ENCODE results near the gene ZNF213.

DNA sequence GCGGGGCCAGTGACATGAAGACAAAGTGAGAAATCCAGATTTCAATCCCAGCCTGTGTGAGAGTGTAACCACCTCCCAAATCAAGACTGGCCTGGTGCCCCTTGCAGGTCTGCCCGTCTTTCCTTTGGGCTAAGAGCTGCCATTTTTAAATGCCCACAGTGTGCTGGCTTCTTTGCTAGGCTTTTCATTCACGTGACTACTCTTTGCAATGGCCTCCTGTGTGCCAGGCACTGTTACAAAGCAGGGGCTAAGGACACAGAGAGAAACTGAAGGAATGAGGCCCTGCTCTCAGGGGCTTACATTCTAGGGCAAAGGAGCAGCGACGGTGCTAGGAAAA, 35.5 kb upstream of the ZNF213 start:
- TF ChIP-seq, protein P1, sequence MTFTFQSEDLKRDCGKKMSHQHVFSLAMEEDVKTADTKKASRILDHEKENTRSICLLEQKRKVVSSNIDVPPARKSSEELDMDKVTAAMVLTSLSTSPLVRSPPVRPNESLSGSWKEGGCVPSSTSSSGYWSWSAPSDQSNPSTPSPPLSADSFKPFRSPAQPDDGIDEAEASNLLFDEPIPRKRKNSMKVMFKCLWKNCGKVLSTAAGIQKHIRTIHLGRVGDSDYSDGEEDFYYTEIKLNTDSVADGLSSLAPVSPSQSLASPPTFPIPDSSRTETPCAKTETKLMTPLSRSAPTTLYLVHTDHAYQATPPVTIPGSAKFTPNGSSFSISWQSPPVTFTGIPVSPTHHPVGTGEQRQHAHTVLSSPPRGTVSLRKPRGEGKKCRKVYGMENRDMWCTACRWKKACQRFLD (tag by site-specific recombination; IDR thresholded peaks at IDR 0.05) = no peak
- TF ChIP-seq ZNF366 (tag by site-specific recombination; conservative IDR thresholded peaks at IDR 0.05) (no peak), TCF7L2 (IDR thresholded peaks at IDR 0.05; ENCODE audit: borderline replicate concordance, low read depth, low read length) (no peak), ZNF423 (tag by site-specific recombination; IDR thresholded peaks at IDR 0.05) (no peak), ZFP37 (tag by site-specific recombination; IDR thresholded peaks at IDR 0.05) (no peak), ZNF121 (tag by site-specific recombination; IDR thresholded peaks at IDR 0.05) (no peak)

Measured in HEK293 (cell line).